SK-N-SH (cell line): ENCODE data around the gene SLC24A4. TPM values are rescaled to one million over a fixed set of nuclear protein-coding genes. Genes with fewer than 3 reads are reported as not detected.

Experiments used
- CTCF ChIA-PET: fragments of 300-600, 350-600 bp; formaldehyde crosslinking; extraction: SDS; loops from one replicate; lab custom pipeline; 2021; lab: Yijun Ruan, JAX
- POLR2A ChIA-PET: fragments of 350-600 bp; sonication (Branson Sonifier 250); formaldehyde crosslinking; extraction: SDS; loops from one replicate; lab custom pipeline; 2020; ENCODE audit warnings: antibody characterized with exemption, inconsistent platforms; lab: Yijun Ruan, JAX
- DNase-seq: peaks from one replicate; pipeline ENCODE4 v3.0.0; 2012
- H2AFZ ChIP-seq: fragments of 200-600 bp; sonication (generic); 2 replicates; pipeline ENCODE4 v1.8.1; 2016; ENCODE audit warnings: antibody characterized with exemption, mild to moderate bottlenecking, low read depth
- H3F3A ChIP-seq: fragments of 200-600 bp; sonication (generic); replicated peaks from 2 replicates; pipeline ENCODE3; 2016; ENCODE audit warnings: antibody characterized with exemption, mild to moderate bottlenecking; ENCODE audit not compliant: insufficient read depth
- H3K27ac ChIP-seq, 2 experiments: fragments of 200-500 bp in 1 of 2; fragments of 200-600 bp in 1 of 2; sonication (Bioruptor generic) in 1 of 2; sonication (generic), shearing (Covaris generic) in 1 of 2; 2 replicates each; pipeline versions ENCODE4 v1.5.1 to v1.6.1; 2014 to 2016; ENCODE audit warnings: low read depth in 2 of 2, inconsistent platforms in 1 of 2, low read length in 1 of 2, mild to moderate bottlenecking in 1 of 2, mixed read lengths in 1 of 2
- H3K27me3 ChIP-seq: fragments of 200-600 bp; sonication (generic), shearing (Covaris generic); 2 replicates; pipeline ENCODE4 v1.6.1; 2016; ENCODE audit warnings: mixed run types; ENCODE audit not compliant: insufficient read depth
- H3K36me3 ChIP-seq, 2 experiments: fragments of 200-500 bp in 1 of 2; fragments of 200-600 bp in 1 of 2; sonication (Bioruptor generic) in 1 of 2; sonication (generic) in 1 of 2; replicated peaks in 1 of 2; 2 replicates each; pipeline versions ENCODE3 to v1.5.1; 2014 to 2016; ENCODE audit warnings: low read length in 1 of 2, mild to moderate bottlenecking in 1 of 2; ENCODE audit not compliant: insufficient read depth in 2 of 2, control insufficient read depth in 1 of 2
- H3K4me1 ChIP-seq, 2 experiments: fragments of 200-500 bp in 1 of 2; fragments of 200-600 bp in 1 of 2; sonication (Bioruptor generic) in 1 of 2; sonication (generic), shearing (Covaris generic) in 1 of 2; 2 replicates each; pipeline versions ENCODE4 v1.5.1 to v1.6.1; 2014 to 2016; ENCODE audit warnings: low read depth in 1 of 2, low read length in 1 of 2, mixed run types in 1 of 2; ENCODE audit not compliant: insufficient read depth in 2 of 2, control insufficient read depth in 1 of 2
- H3K4me2 ChIP-seq: fragments of 200-600 bp; sonication (generic), shearing (Covaris generic); 2 replicates; pipeline ENCODE4 v1.6.1; 2017; ENCODE audit warnings: mixed run types
- H3K4me3 ChIP-seq, 2 experiments: fragments of 200-500 bp in 1 of 2; fragments of 200-600 bp in 1 of 2; sonication (Bioruptor generic) in 1 of 2; sonication (generic), shearing (Covaris generic) in 1 of 2; 2 replicates each; pipeline versions ENCODE4 v1.5.1 to v1.8.1; 2014 to 2016; ENCODE audit warnings: low read depth in 2 of 2, inconsistent platforms in 1 of 2, low read length in 1 of 2, mild to moderate bottlenecking in 1 of 2, mixed read lengths in 1 of 2, moderate library complexity in 1 of 2
- H3K79me2 ChIP-seq: fragments of 200-600 bp; sonication (generic); 2 replicates; pipeline ENCODE4 v1.8.1; 2017; ENCODE audit warnings: mild to moderate bottlenecking; ENCODE audit not compliant: insufficient read depth
- H3K9ac ChIP-seq: fragments of 200-600 bp; sonication (generic); 2 replicates; pipeline ENCODE4 v1.6.1; 2017; ENCODE audit warnings: mixed run types
- H3K9me2 ChIP-seq: fragments of 200-600 bp; sonication (generic); 2 replicates; pipeline ENCODE4 v1.6.1; 2017; ENCODE audit warnings: mixed run types
- H3K9me3 ChIP-seq: fragments of 200-600 bp; sonication (generic); 2 replicates; pipeline ENCODE4 v1.6.1; 2017; ENCODE audit warnings: mixed run types, mild to moderate bottlenecking, moderate library complexity
- H4K20me1 ChIP-seq: fragments of 200-600 bp; sonication (generic); 2 replicates; pipeline ENCODE4 v1.6.1; 2017; ENCODE audit warnings: mild to moderate bottlenecking, mixed run types; ENCODE audit not compliant: insufficient read depth
- ELF1 ChIP-seq: IDR thresholded peaks from 2 replicates; pipeline ENCODE4 v1.4.0; 2012
- EZH2phosphoT487 ChIP-seq: fragments of 200-600 bp; sonication (generic); IDR thresholded peaks from 2 replicates; pipeline ENCODE4 v1.6.1; 2017; ENCODE audit warnings: low read depth, mixed run types, mild to moderate bottlenecking, antibody characterized with exemption, moderate library complexity, borderline replicate concordance
- FOSL2 ChIP-seq: IDR thresholded peaks from 2 replicates; pipeline ENCODE4 v1.4.0; 2012; ENCODE audit warnings: low read depth, mild to moderate bottlenecking, moderate library complexity, borderline replicate concordance
- FOXM1 ChIP-seq: IDR thresholded peaks from 2 replicates; pipeline ENCODE4 v1.4.0; 2012; ENCODE audit warnings: low read depth, mild to moderate bottlenecking
- GATA2 ChIP-seq: sonication (generic); formaldehyde crosslinking; IDR thresholded peaks from 2 replicates; pipeline ENCODE4 v1.5.0; 2020; ENCODE audit warnings: mild to moderate bottlenecking, missing genetic modification reagents
- JUND ChIP-seq: IDR thresholded peaks from 2 replicates; pipeline ENCODE4 v1.4.0; 2012
- MEF2A ChIP-seq: IDR thresholded peaks from 2 replicates; pipeline ENCODE4 v1.4.0; 2012; ENCODE audit warnings: low read depth, borderline replicate concordance
- MXI1 ChIP-seq: IDR thresholded peaks from 2 replicates; pipeline ENCODE4 v1.6.1; 2012; ENCODE audit warnings: mild to moderate bottlenecking, low read depth, low read length, improper control_type of control experiment
- NFIC ChIP-seq: IDR thresholded peaks from 2 replicates; pipeline ENCODE4 v1.4.0; 2012; ENCODE audit warnings: borderline replicate concordance
- NRF1 ChIP-seq: IDR thresholded peaks from 2 replicates; pipeline ENCODE4 v1.6.1; 2012; ENCODE audit warnings: low read depth, mild to moderate bottlenecking, low read length
- PBX3 ChIP-seq: IDR thresholded peaks from 2 replicates; pipeline ENCODE4; 2012
- POLR2AphosphoS5 ChIP-seq: IDR thresholded peaks from 2 replicates; pipeline ENCODE4 v1.6.1; 2012; ENCODE audit warnings: low read depth, low read length
- REST ChIP-seq: IDR thresholded peaks from 2 replicates; pipeline ENCODE4 v1.6.1; 2012; ENCODE audit warnings: mild to moderate bottlenecking, low read depth, low read length, moderate library complexity
- RFX5 ChIP-seq: IDR thresholded peaks from 2 replicates; pipeline ENCODE4 v1.6.1; 2012; ENCODE audit warnings: mild to moderate bottlenecking, improper control_type of control experiment, low read length
- RXRA ChIP-seq: IDR thresholded peaks from 2 replicates; pipeline ENCODE4 v1.4.0; 2012; ENCODE audit warnings: low read depth, mild to moderate bottlenecking, borderline replicate concordance
- SIN3A ChIP-seq: IDR thresholded peaks from 2 replicates; pipeline ENCODE4 v1.6.1; 2012; ENCODE audit warnings: low read depth, mild to moderate bottlenecking, low read length, moderate library complexity, borderline replicate concordance
- USF1 ChIP-seq: IDR thresholded peaks from 2 replicates; pipeline ENCODE4 v1.4.0; 2012; ENCODE audit warnings: low read depth, borderline replicate concordance
- USF2 ChIP-seq: fragments of 150-350 bp; IDR thresholded peaks from 2 replicates; pipeline ENCODE4 v1.6.1; 2017; ENCODE audit warnings: antibody characterized with exemption, low read length, low read depth, borderline replicate concordance
- WGBS: methylation state at CpG from one replicate; pipeline ENCODE4 v1.1.6; 2017; ENCODE audit warnings: low lambda C conversion rate; 5-methylcytosine and 5-hydroxymethylcytosine counted together
- polyA plus RNA-seq, 3 experiments: library from polyadenylated mRNA; depleted of rRNA; stranded (reverse); fragments of >200 nt; gene quantifications; 2 replicates each; pipeline ENCODE4 v1.2.3, GENCODE V29; 2012

SLC24A4 gene
- polyA plus RNA-seq, 1 of the 3 experiments (the other 2 are of a cell fraction) = 0.07 TPM

GRCh38 chr14:92415969-92416368 lies 93.0 kb downstream of the SLC24A4 start:
- H3K9me3 ChIP-seq = no peaks in the 10 kb centered on the region
- H3K4me3 ChIP-seq = no peak overlapping the region
- no peak overlapping the region for H3K27ac ChIP-seq
- WGBS = 35% methylated on average over 9 of the region's 9 CpGs
- POLR2A ChIA-PET = no interaction called here
- H3K9me2 ChIP-seq = no peaks in the 10 kb centered on the region
- no peak overlapping the region for H3K9ac ChIP-seq
- H3F3A ChIP-seq = no peaks in the 10 kb centered on the region
- no peak for DNase-seq
- no peak overlapping the region for H2AFZ ChIP-seq
- H4K20me1 ChIP-seq = no peaks in the 10 kb centered on the region
- TF ChIP-seq ELF1 (no peak), FOSL2 (no peak), JUND (no peak), REST (no peak), MEF2A (no peak), SIN3A (no peak), NFIC (no peak), USF1 (no peak), PBX3 (no peak), RXRA (no peak), FOXM1 (no peak), RFX5 (no peak), GATA2 (no peak), MXI1 (no peak), EZH2phosphoT487 (no peak), POLR2AphosphoS5 (no peak), USF2 (no peak), NRF1 (no peak)
- no peaks in the 10 kb centered on the region for H3K79me2 ChIP-seq
- H3K4me1 ChIP-seq = no peaks in the 10 kb centered on the region
- H3K36me3 ChIP-seq = no peaks in the 10 kb centered on the region
- peaks cover 41% of the 10 kb centered on the region; the same call in 1 of the 2 replicates for H3K27me3 ChIP-seq
- no peak overlapping the region for H3K4me2 ChIP-seq
- CTCF ChIA-PET = no interaction called here
